ENCODE data around the gene ANXA2R.
"Not testable (repeated sequence)": the region's sequence is repeated elsewhere in the genome, so short reads cannot be mapped to it uniquely, and the experiment has no call there.

The ANXA2R gene

DNA sequence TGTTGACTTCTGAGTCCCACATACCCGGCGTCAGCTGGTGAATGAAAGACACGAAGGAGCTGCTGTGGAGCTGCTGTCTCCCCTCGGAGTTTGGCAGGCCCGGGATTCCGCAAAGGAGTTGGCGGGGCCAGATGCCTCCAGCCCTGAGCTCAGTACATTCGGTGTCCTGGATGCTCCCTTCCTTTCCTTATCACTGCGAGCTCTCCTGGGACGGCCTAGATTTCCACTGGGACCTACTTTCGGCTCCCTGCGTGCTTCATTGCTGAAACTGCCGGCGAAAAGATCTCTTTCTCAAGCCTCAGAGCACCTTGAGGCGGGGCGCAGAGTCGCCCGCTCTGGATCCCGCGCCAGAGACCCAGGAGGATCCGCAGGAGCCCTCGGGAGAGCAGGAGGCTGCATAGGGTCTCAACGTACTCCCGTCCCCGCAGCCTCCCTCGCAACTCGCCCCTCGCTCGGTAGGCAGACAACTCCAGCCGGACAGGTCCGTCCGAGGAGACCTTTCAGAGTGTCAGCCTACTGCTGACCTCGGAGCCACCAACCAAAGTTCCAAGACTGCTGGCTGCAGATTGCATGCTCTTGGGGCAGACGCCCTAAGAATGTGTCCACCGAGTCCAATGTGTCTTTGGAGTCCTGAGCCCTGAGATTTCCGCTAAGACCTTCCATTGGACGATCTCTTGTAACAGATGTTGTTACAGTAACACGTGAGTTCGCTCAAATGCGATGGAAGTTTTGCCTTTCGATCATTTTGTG is 6.1 kb downstream of the ANXA2R start:
- POLR2A ChIA-PET, result no interaction called here
- no peak for DNase-seq (ENCODE audit: extremely low spot score)
- CTCF ChIA-PET, result no interaction called here
- TF ChIP-seq, protein P1, sequence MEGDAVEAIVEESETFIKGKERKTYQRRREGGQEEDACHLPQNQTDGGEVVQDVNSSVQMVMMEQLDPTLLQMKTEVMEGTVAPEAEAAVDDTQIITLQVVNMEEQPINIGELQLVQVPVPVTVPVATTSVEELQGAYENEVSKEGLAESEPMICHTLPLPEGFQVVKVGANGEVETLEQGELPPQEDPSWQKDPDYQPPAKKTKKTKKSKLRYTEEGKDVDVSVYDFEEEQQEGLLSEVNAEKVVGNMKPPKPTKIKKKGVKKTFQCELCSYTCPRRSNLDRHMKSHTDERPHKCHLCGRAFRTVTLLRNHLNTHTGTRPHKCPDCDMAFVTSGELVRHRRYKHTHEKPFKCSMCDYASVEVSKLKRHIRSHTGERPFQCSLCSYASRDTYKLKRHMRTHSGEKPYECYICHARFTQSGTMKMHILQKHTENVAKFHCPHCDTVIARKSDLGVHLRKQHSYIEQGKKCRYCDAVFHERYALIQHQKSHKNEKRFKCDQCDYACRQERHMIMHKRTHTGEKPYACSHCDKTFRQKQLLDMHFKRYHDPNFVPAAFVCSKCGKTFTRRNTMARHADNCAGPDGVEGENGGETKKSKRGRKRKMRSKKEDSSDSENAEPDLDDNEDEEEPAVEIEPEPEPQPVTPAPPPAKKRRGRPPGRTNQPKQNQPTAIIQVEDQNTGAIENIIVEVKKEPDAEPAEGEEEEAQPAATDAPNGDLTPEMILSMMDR (IDR thresholded peaks at IDR 0.05; ENCODE audit: control extremely low read depth, extremely low read depth, low read depth, missing control alignments), result no peak

DNA sequence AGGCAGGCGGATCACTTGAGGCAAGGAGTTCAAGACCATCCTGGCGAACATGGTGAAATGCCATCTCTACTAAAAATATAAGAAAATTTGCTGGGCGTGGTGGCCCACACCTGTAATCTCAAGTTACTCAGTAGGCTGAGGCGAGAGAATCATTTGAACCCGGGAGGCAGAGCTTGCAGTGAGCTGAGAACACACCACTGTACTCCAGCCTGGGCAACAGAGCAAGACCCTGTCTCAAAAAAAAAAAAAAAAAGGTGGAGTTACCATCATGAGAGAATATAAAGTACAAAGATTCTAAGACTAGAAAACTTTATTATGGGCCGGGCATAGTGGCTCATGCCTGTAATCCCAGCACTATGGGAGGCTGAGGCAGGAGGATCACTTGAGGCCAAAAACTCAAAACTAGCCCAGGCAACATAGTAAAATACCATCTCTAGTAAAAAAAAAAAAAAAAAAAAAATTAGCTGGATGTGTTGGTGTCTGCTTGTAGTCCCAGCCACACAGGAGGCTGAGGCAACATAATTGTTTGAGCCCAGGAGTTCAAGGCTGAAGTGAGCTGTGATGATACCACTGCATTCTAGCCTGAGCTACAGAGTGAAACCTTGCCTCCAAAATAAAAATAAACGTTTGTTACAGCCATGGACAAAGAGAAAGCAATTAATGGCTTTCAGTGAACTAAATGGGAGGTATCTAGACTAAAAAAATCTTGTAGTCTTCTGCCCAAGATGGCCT is 12.9 kb downstream of the ANXA2R start:
- CTCF ChIA-PET, result interaction anchor here (1.1 to 2.1 kb wide), 2 partner anchors 9 to 15 kb away, joined by 3 to 11 read pairs; no protein-coding TSS in a partner anchor
- POLR2A ChIA-PET, result no interaction called here
- TF ChIP-seq, protein P1 (IDR thresholded peaks at IDR 0.05; ENCODE audit: control extremely low read depth, extremely low read depth, low read depth, missing control alignments), result no peak
- no peak for DNase-seq (ENCODE audit: extremely low spot score)

DNA sequence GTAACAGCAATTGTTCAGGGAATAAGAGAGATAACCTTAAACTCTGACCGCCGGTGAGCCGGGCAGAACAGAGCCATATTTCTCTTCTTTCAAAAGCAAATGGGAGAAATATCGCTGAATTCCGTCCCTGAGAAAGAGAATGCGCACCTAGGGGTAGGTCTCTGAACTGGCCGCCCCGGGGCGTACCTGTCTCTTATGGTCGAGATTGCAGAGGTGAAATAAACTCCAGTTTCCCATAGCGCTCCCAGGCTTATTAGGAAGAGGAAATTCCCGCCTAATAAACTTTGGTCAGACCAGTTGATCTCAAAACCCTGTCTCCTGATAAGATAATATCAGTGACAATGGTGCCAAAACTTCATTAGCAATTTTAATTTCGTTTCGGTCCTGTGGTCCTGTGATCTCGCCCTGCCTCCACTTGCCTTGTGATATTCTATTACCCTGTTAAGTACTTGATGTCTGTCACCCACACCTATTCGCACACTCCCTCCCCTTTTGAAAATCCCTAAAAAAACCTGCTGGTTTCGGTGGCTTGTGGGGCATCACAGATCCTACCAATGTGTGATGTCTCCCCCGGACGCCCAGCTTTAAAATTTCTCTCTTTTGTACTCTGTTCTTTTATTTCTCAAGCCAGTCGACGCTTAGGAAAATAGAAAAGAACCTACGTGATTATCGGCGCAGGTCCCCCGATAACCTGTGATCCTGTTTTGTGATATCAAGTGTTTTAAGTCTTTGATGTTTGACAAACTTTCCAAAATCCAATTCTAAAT is 14.8 kb downstream of the ANXA2R start:
- DNase-seq (ENCODE audit: extremely low spot score); POLR2A ChIA-PET: not testable (repeated sequence)
- CTCF ChIA-PET, result interaction anchor here (7.0 to 7.3 kb wide), 2 partner anchors 16 to 17 kb away, joined by 51 to 68 read pairs; no protein-coding TSS in a partner anchor

DNA sequence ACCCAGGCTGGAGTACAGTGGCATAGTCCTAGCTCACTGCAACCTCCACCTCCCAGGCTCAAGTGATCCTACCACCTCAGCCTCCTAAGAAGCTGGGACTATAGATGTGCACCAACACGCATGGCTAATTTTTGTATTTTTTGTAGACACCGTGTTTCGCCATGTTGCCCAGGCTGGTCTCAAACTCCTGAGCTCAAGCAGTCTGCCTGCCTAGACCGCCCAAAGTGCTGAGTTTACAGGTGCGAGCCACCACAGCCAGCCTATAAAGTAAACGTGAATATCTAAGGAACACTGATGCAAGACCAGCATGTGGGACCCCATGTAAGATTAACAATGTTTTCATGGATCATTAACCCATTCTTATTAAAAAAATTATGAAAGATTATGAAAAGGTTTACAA is 15.9 kb downstream of the ANXA2R start:
- ChIA-PET POLR2A (no interaction called here), CTCF (interaction anchor here (0.9 to 7.3 kb wide), 3 partner anchors 16 to 28 kb away, joined by 3 to 68 read pairs (median 51); no protein-coding TSS in a partner anchor)
- TF ChIP-seq, protein P1 (IDR thresholded peaks at IDR 0.05; ENCODE audit: control extremely low read depth, extremely low read depth, low read depth, missing control alignments), result no peak
- DNase-seq (ENCODE audit: extremely low spot score), result no peak

GRCh38 chr5:43021151-43021550 is 19.0 kb downstream of the ANXA2R start:
- TF ChIP-seq, protein P1 (IDR thresholded peaks at IDR 0.05; ENCODE audit: control extremely low read depth, extremely low read depth, low read depth, missing control alignments), result no peak
- POLR2A ChIA-PET, result interaction anchor here (3.3 kb wide), 1 partner anchor 12 kb away, joined by 12 read pairs; no protein-coding TSS in a partner anchor
- CTCF ChIA-PET, result interaction anchor here (1.5 to 7.3 kb wide), 12 partner anchors 13 to 113 kb away, joined by 3 to 68 read pairs (median 15); no protein-coding TSS in a partner anchor
- DNase-seq (ENCODE audit: extremely low spot score), result no peak

DNA sequence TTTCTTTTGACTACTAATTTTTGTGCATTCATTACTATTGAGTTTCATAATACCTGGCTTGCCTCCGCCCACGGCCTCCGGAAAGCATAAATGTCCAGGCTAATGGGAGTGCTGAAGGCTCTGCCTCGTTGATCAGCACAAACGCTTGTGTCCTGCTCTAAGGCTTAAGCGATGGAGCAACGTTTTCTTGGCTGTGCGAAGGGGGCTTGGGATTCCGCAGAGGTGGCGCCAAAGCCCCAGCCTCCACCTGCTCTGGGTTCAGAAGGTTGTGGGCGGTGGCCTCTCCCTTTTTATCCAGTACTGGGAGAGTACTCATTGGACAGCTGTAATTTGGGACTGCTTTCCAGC is 19.7 kb downstream of the ANXA2R start:
- no peak for DNase-seq (ENCODE audit: extremely low spot score)
- POLR2A ChIA-PET, result interaction anchor here (0.8 to 3.3 kb wide), 6 partner anchors 11 to 292 kb away, joined by 3 to 12 read pairs (median 4); no protein-coding TSS in a partner anchor
- CTCF ChIA-PET, result interaction anchor here (0.8 to 7.3 kb wide), 19 partner anchors 9 to 464 kb away, joined by 3 to 68 read pairs (median 5); no protein-coding TSS in a partner anchor
- TF ChIP-seq, protein P1 (IDR thresholded peaks at IDR 0.05; ENCODE audit: control extremely low read depth, extremely low read depth, low read depth, missing control alignments), result no peak

All from GM10248 (cell line).